HG02571 (cell line): ENCODE results near the gene ZMYND11.
"Not testable (repeated sequence)": the region's sequence is repeated elsewhere in the genome, so short reads cannot be mapped to it uniquely, and the experiment has no call there.

ENCODE experiments used
- ATAC-seq: cut with Tn5 transposase; IDR thresholded peaks from one replicate; pipeline ENCODE4 v1.9.1; 2021; ENCODE audit warnings: mild to moderate bottlenecking, moderate library complexity; ENCODE audit not compliant: unreplicated experiment

The ZMYND11 gene

GRCh38 chr10:241966-242643 lies 106.8 kb downstream of the ZMYND11 start:
- ATAC-seq: no peak

DNA sequence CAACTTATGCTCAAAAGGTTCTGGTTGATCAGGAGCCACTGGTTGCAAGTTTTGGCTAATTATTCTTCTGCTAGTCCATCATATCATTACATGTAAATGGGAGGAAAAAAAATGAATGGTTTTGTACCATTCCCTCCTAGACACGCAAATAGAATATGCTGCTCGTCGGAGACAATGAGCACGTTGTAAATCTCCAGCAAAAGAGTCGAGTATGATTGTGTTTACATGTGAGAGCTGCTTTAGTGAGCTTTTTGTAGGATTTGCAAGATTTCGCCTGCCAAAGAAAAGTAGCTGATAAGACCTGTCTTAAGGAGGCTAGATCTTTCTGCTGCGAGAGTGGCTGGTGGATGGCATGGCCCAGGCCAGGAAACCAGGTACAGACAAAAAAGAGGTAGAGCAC lies 109.0 kb downstream of the ZMYND11 start:
- ATAC-seq: no peak

DNA sequence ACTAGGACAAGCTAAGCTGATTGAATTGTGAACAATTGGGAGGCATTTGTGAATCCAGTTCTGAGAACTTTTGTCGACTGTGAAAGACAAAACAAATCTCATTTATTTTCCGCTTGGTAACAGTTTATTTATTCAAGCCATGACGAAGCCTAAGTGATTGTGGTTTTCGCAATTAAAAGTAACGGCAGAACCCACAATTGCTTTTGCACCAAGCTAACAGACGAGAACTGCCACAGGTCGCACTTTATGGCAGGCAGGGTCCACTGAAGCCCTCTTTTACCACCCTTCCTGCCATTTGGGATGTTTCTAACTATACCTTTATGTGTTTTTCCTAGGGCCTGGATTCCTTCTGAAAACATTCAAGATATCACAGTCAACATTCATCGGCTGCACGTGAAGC lies 111.2 kb downstream of the ZMYND11 start:
- ATAC-seq: no peak

GRCh38 chr10:247480-247879 lies 112.2 kb downstream of the ZMYND11 start:
- ATAC-seq: no peak

- no peak for ATAC-seq
These were observed 113.1 kb downstream of the ZMYND11 start for GRCh38 chr10:248307-248706.

- ATAC-seq: no peak
These were observed 116.8 kb downstream of the ZMYND11 start for GRCh38 chr10:251982-252582.

GRCh38 chr10:260819-261429 lies 125.7 kb downstream of the ZMYND11 start:
- ATAC-seq: no peak

GRCh38 chr10:264160-265073 lies 129.2 kb downstream of the ZMYND11 start:
- ATAC-seq: not testable (repeated sequence)

GRCh38 chr10:265074-265440 lies 129.8 kb downstream of the ZMYND11 start:
- not testable (repeated sequence) for ATAC-seq

DNA sequence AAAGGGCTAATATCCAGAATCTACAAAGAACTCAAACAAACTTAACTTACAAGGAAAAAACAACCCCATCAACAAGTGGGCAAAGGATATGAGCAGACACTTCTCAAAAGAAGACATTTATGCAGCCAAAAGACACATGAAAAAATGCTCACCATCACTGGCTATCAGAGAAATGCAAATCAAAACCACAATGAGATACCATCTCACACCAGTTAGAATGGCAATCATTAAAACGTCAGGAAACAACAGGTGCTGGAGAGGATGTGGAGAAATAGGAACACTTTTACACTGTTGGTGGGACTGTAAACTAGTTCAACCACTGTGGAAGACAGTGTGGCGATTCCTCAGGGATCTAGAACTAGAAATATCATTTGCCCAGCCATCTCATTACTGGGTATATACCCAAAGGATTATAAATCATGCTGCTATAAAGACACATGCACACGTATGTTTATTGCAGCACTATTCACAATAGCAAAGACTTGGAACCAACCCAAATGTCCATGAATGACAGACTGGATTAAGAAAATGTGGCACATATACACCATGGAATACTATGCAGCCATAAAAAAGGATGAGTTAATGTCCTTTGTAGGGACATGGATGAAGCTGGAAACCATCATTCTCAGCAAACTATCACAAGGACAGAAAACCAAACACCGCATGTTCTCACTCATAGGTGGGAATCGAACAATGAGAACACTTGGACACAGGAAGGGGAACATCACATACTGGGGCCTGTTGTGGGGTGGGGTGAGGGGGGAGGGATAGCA lies 130.7 kb downstream of the ZMYND11 start:
- not testable (repeated sequence) for ATAC-seq

- ATAC-seq: no peak
These were observed 131.7 kb downstream of the ZMYND11 start for GRCh38 chr10:266974-267425.

DNA sequence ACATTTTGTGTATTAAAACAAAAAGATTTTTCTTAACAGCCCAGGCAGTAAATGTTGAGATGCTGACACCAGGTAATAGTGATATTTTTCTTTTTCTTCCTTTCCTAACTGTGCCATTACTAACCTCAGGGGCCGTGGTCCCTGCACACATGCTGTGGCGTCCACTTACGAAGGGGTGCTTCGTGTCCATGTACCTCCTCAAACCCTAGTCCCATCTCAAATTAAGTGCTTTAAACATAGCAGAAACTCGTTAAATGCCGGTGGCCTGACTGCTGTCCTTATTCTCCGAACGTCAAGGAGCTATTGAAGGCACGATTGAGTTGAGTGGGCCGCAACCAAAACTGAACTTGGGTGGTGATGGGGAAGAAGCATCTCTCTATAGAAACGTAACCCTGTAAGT lies 132.4 kb downstream of the ZMYND11 start:
- ATAC-seq: no peak

DNA sequence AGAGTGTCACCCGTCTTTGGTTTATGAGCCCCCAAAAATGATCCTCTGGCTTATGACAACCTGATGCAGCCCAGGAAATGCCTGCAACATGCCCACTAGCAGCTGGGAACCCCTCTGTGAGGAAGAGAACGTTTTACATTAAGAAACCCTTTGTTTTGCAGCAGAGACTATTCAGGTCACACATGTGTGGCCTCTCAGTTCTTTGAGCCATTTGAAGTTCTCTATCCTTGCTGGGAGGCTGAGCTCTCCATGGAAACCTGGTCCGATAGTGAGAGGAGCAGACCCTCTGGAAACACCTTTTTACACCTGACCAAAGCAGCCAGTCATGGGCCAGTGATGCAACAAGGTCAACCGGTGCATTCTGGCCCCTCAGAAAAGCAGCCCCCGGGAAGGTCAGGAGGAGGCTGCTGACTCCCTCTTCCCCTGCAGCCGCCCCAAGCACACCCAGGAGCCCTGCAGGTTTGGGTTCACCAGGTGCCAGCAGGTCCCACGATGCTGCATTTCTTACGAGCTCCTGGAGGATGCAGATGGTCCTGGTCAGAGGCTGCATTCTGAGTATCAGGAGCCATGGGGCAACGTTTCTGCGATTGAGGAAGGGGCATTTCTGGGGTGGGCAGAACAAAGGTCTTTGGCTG lies 134.3 kb downstream of the ZMYND11 start:
- ATAC-seq: no peak

DNA sequence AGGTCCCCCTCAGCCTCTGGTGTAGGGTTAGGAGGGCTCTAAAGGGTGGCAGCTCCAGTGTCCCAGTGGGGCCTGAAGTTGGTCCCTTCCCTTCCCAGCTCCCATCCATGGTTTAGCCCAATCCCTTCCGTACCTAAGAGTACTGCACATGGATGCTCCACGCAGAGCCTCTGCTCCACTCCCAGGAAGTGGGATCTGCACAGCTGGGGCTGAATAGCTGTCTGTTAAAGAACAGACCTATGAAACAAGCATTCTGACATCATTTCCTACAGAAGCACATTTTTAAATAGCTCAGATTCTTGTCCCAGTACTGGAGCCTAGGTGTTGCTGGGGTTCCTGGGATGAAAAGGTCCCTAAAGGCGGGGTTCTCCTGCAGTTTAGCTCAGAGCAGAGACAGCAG lies 135.9 kb downstream of the ZMYND11 start:
- ATAC-seq: no peak

- ATAC-seq: no peak
These were observed 136.5 kb downstream of the ZMYND11 start for GRCh38 chr10:271722-272121.

DNA sequence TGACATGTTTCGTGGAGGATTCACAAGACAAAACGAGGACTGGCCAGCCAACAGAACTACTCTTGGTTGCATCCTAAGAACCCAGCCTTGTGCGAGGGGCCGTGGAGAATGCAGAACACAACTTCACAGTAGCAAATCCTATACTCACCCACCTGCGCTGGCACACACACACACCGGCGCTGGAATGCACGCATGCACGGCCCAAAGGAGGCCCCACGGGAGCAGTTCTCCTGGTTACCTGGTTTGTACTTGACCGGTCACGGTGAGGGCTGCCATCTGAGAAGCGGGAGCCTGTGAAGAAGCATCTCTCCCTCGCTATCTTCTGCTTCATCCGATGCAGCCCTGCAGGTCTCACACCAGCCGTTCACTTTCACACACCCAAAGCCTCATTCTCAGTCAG lies 137.8 kb downstream of the ZMYND11 start:
- no peak for ATAC-seq

DNA sequence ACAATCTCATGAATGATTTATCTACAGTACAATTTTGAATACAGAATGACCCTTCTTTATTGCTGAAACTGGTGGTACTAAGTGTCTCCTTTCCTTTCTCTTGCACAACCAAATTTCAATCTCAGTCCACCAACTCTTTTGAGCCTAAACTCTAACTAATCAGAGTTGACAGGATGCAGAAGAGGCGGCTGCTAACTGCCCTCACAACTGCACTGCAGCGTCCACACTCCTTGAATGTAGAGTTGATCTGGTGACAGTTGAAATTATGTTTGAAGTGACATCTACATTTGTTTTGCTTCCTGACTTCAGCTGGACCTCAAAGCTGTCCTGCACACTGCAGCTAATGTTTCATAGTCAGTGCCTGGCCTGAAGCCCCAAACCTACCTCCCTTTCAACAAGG lies 139.6 kb downstream of the ZMYND11 start:
- no peak for ATAC-seq

GRCh38 chr10:275680-276079 lies 140.4 kb downstream of the ZMYND11 start:
- ATAC-seq: no peak

DNA sequence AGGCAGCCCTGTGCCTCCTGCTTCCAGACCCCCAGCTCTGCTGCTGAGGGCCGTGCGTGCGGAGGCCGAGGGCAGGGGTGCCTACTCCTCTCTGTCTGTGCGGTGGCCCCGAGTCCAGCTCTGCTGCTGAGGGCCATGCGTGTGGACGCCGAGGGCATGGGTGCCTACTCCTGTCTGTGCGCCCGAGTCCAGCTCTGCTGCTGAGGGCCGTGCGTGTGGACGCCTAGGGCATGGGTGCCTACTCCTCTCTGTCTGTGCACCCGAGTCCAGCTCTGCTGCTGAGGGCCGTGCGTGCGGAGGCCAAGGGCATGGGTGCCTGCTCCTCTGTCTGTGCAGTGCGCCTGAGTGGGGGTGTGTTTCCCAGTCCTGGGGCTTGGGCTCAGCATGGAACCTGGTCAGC lies 142.7 kb downstream of the ZMYND11 start:
- no peak for ATAC-seq

DNA sequence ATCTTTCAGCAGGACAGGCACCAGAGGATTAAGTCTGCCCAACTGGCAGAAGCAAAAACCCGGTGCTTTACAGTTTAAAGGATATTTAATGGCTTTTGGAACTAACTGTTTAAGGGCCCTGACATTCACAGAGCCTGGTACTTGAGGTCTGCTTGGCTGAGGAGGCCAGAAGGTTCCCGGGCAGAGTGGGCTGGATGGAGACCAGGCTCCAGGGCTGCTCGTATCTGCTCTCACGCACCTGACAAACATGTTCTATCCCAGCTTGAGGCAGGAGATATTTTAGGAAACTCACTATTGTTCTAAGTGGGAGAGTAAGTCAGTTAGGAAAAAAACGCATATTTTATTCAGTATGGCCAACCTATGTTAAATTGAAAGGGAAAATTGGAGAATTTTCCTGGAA lies 143.5 kb downstream of the ZMYND11 start:
- ATAC-seq: no peak
